Activated CD4-positive, alpha-beta T cell treated with anti-CD3 and anti-CD28 coated beads, Interleukin-2, amount 50 U/mL, for 4 hours (primary cell): Measurements from ENCODE around the gene ZFYVE21.
"Not testable (repeated sequence)": the region's sequence is repeated elsewhere in the genome, so short reads cannot be mapped to it uniquely, and the experiment has no call there.

Source experiments
- DNase-seq, 2 experiments: peaks; one replicate each; pipeline ENCODE4 v3.0.0-alpha.2; 2020

Gene ZFYVE21

DNA sequence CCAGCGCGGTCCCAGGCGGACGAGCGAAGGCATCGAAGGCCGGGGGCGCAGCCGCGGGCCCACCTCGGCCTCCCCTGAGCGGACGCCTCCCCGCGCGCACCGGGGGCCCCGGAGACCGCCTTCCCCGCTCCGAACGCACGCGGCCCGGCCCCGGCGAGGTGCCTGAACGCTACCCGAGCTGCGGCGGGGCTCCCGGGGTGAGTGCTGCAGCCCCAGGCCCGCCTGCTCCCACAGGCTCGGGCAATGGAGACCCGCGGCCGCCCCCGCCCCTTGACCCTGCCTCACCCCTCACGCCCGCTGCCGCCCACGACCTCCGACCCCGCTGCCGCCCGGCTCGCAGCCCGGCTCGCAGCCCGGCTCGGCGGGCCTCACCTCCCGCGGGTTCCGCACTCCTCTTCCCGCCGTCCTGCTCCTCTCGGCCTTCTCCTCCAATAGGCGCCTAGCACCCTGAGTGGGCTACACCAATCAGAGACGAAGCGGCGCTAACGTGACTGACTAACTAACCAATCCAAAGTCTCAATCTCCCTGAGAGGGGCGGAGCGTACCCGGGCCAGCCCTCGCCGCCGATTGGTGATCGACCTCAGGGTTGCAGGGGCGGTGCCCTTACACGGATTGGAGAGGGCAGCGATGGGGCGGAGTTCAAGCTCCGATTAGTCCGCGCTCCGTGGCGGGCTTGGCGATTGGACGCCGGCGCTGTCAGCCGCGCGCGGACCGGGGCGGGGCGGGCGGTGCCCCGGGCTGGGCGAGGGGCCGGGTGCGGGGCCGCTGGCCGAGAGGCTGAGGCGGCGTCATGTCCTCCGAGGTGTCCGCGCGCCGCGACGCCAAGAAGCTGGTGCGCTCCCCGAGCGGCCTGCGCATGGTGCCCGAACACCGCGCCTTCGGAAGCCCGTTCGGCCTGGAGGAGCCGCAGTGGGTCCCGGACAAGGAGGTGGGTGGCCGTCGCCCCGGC, at the start of gene ZFYVE21, which contains the start of gene XRCC3:
ZFYVE21 (plus strand) TSS at position 759 of the 949 bp plus-strand sequence; CDS start at position 791, 32 bp downstream.
XRCC3 (minus strand) TSS at position 400 of the 949 bp plus-strand sequence. CDS start 4,364 bp downstream, outside the sequence.
- peak; percentile 100 for DNase-seq

GRCh38 chr14:103667671-103668070, 47.9 kb upstream of the ZFYVE21 start:
- no peak for DNase-seq

- no peak for DNase-seq
Measured at GRCh38 chr14:103668117-103668516, 47.5 kb upstream of the ZFYVE21 start.

DNA sequence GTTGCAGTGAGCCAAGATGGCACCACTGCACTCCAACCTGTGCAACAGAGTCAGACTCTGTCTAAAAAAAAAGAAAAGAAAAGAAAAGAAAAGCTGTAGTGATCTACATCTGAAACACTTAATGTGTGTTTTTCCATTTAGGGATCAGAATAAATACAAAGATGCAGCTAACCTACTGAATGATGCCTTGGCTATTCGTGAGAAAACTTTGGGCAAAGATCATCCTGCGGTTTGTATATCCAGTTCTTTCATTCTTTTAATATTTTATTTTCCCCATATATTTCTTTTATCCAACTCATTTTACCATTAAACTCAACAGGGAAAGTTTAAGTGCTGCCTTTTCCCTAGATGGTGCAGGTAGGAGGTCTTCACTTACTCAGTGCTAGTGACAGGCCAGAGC, 46.2 kb upstream of the ZFYVE21 start:
- no peak for DNase-seq

GRCh38 chr14:103671911-103672310, 43.7 kb upstream of the ZFYVE21 start:
- DNase-seq, result no peak

DNA sequence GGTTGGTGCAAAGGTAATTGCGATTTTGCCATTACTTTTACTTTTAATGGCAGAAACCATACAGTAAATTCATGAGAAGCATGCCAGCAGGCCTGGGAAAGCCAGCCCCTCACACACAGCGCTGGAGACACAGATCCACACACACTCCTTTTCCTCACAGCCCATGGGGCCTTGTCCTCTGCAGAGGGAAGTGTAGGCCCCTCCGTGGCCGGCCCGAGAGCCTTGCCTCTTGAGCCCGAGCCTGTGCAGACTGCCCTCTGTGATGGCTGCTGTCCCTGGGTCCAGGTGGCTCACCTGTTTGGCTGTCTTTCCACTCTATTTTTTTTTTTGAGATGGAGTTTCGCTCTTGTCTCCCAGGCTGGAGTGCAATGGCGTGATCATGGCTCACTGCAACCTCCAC, 39.7 kb upstream of the ZFYVE21 start:
- no peak for DNase-seq

- no peak for DNase-seq
Measured at GRCh38 chr14:103676881-103677675, 38.5 kb upstream of the ZFYVE21 start.

DNA sequence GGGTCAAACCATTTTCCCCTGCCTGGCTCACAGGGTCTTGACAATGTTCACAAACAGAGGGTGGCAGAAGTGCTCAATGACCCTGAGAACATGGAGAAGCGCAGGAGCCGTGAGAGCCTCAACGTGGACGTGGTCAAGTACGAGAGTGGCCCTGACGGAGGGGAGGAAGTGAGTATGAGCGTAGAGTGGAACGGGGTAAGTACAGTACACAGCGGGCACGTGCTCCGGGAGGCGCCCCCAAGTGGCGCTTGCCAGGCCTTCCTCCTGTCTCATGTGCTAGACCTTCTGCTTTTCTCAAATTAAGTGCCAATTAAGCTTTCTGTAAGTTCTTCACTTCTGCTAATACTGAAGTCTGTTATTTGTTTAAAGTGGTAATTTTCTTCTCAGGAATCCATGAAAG, 36.3 kb upstream of the ZFYVE21 start:
- peak; percentile 21 for DNase-seq

GRCh38 chr14:103680491-103681231, 34.9 kb upstream of the ZFYVE21 start:
- DNase-seq, result no peak

DNA sequence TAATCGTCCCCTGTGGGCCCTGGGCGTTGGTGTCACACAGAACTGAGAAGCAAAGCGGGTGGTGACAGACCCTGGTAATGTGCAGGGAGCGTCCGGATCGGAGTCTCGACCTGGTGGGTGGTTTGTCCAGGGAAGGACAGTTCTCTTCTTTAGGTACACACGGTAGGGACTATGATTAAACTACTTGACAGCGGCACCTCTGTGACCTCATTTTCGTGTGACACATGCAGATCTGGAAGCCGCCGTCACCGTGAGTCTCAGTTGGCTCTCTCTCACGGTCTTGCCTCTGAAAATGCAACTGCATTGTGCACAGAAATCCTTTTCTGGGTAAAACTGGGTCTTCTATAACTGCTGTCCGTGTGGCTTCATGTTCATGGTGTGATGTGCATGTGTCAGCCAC, 32.5 kb upstream of the ZFYVE21 start:
- DNase-seq, result no peak

DNA sequence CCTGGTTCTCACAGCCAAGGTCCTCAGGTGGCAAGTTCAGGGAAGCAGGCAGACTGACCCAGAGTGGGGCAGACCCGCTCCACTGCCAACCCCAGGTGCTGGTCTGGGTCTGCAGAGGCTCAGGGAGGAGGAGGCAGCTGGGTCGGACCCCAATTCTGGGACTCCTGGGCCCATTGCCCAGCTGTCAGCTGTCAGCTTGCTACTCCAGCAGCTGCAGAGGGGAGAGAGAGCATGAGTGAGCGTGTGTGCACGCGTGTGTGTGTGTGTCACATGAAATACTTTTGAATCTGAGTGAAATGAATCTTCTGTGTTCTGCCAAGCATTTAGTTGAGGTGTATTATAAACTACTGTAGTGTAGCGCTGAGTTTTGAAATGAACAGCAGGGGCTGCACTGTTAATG, 31.1 kb upstream of the ZFYVE21 start:
- no peak for DNase-seq

DNA sequence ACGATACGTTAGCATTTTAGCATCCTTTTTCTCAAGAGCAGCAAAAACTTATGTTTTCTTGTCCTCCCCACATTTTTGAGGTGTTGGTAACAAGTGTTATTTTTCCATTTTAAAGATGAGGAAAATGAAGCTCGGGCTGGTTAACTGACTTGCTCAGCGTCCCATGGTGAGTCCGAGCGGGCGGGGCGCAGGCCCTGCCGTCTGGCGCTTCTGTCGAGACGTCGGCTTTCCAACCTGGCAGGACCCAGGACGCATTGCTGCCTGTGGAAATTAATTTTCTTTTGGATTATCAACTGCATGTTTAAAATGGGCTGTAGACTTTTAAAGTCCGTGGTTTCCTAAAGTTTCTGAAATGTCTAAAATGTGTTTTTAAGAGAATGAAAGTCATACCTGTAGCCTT, 30.7 kb upstream of the ZFYVE21 start:
- DNase-seq, result no peak

- no peak for DNase-seq
Measured at GRCh38 chr14:103685276-103686211, 30.1 kb upstream of the ZFYVE21 start.

DNA sequence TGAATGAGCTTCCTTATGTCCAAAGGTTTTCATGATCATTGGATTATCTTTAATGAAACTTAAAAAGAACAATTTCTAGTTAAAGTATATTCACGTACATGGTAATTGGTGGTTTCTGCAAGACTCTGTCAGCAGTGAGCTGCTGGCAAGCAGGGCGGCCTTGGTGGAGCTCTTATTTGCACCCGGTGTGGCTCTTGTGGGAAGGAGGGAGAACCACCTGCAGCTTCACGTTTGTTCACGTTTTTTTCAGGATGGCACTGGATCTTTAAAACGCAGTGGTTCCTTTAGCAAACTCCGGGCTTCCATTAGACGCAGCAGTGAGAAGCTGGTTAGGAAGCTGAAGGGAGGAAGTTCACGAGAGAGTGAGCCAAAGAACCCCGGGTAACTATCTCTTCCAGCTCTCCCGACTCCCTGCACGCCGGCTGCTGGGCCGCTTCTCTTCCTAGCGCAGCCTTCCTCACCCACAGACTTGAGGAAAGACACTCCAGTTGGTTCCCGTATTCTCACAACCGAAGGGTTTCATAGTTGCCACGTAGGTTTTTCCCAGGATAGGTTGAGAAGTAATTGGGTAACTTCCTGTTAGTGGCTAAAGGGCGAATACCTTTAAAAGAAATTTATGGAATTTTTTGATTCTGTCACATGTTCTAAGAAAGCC, 28.7 kb upstream of the ZFYVE21 start:
- DNase-seq, result no peak

GRCh38 chr14:103687712-103688111, 27.9 kb upstream of the ZFYVE21 start:
- DNase-seq, result no peak

- DNase-seq, result no peak
Measured at GRCh38 chr14:103688441-103688840, 27.2 kb upstream of the ZFYVE21 start.

GRCh38 chr14:103688906-103689902, 26.4 kb upstream of the ZFYVE21 start:
- DNase-seq, result no peak

DNA sequence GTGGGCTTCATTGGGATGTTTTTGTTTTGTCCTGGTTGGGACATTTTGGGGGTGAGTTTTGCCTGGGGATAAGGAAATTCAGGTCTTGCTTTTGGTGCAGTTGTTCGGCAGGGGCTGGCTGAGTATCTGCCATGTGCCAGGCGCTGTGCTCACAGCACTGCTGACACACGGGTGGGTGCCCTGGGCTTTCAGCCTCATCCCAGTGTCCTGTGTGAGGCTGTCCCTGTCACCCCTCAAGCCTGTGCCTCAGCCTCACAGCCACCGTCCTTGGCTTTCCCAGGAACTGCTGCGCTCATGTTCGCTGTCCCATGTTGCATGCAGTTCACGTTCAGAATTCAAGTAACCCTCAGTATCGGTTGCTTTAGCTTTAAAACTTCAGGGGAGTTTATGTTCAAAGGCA, 25.3 kb upstream of the ZFYVE21 start:
- no peak for DNase-seq

GRCh38 chr14:103691655-103692054, 24.0 kb upstream of the ZFYVE21 start:
- DNase-seq, result not testable (repeated sequence)

- DNase-seq, result no peak
Measured at GRCh38 chr14:103692159-103692558, 23.5 kb upstream of the ZFYVE21 start.
